HEK293 (cell line): ENCODE measurements around the gene WDR64.

Experiments
- AEBP2 ChIP-seq: fragments of 450-650 bp; formaldehyde crosslinking; IDR thresholded peaks from 2 replicates; pipeline ENCODE4 v1.5.1; 2016; ENCODE audit warnings: missing biosample characterization, missing genetic modification characterization, borderline replicate concordance
- BCL11B ChIP-seq: fragments of 450-650 bp; formaldehyde crosslinking; IDR thresholded peaks from 2 replicates; pipeline ENCODE4 v1.5.1; 2016; ENCODE audit warnings: low read depth, missing biosample characterization, missing genetic modification characterization
- PATZ1 ChIP-seq: fragments of 450-650 bp; formaldehyde crosslinking; IDR thresholded peaks from 2 replicates; pipeline ENCODE4 v1.5.1; 2016; ENCODE audit warnings: missing biosample characterization, missing genetic modification characterization
- SCRT1 ChIP-seq: fragments of 450-650 bp; formaldehyde crosslinking; IDR thresholded peaks from 2 replicates; pipeline ENCODE4 v1.5.1; 2016; ENCODE audit warnings: missing biosample characterization, missing genetic modification characterization, borderline replicate concordance
- SCRT2 ChIP-seq: fragments of 450-650 bp; formaldehyde crosslinking; IDR thresholded peaks from 2 replicates; pipeline ENCODE4 v1.5.1; 2016; ENCODE audit warnings: missing biosample characterization, missing genetic modification characterization
- SETDB1 ChIP-seq: IDR thresholded peaks from one replicate; pipeline ENCODE4 v1.6.1; 2017; ENCODE audit warnings: mild to moderate bottlenecking, low read length, moderate library complexity, mixed read lengths; ENCODE audit not compliant: insufficient read length
- SP7 ChIP-seq: fragments of 450-650 bp; formaldehyde crosslinking; IDR thresholded peaks from 2 replicates; pipeline ENCODE4 v1.5.1; 2016; ENCODE audit warnings: missing biosample characterization, missing genetic modification characterization
- YY2 ChIP-seq: fragments of 450-650 bp; formaldehyde crosslinking; IDR thresholded peaks from 2 replicates; pipeline ENCODE4 v1.5.1; 2016; ENCODE audit warnings: missing biosample characterization, missing genetic modification characterization
- ZBTB17 ChIP-seq: fragments of 450-650 bp; formaldehyde crosslinking; IDR thresholded peaks from 2 replicates; pipeline ENCODE4 v1.5.1; 2016; ENCODE audit warnings: missing biosample characterization, missing genetic modification characterization
- ZFP69B ChIP-seq: fragments of 450-650 bp; formaldehyde crosslinking; IDR thresholded peaks from 2 replicates; pipeline ENCODE4 v1.5.1; 2016; ENCODE audit warnings: missing biosample characterization, missing genetic modification characterization
- ZIC2 ChIP-seq: fragments of 450-650 bp; formaldehyde crosslinking; IDR thresholded peaks from 2 replicates; pipeline ENCODE4 v1.5.1; 2016; ENCODE audit warnings: missing biosample characterization, missing genetic modification characterization
- ZNF140 ChIP-seq: fragments of 450-650 bp; formaldehyde crosslinking; IDR thresholded peaks from 2 replicates; pipeline ENCODE4 v1.5.1; 2016; ENCODE audit warnings: missing biosample characterization, missing genetic modification characterization
- ZNF155 ChIP-seq: fragments of 450-650 bp; formaldehyde crosslinking; IDR thresholded peaks from 2 replicates; pipeline ENCODE4 v1.5.1; 2016; ENCODE audit warnings: missing biosample characterization, missing genetic modification characterization
- ZNF19 ChIP-seq: fragments of 450-650 bp; formaldehyde crosslinking; IDR thresholded peaks from 2 replicates; pipeline ENCODE4; 2016; ENCODE audit warnings: missing biosample characterization, missing genetic modification characterization, low read depth
- ZNF223 ChIP-seq: fragments of 450-650 bp; formaldehyde crosslinking; IDR thresholded peaks from 2 replicates; pipeline ENCODE4 v1.5.1; 2016; ENCODE audit warnings: missing biosample characterization, missing genetic modification characterization
- ZNF292 ChIP-seq: fragments of 450-650 bp; formaldehyde crosslinking; IDR thresholded peaks from 2 replicates; pipeline ENCODE4 v1.5.1; 2016; ENCODE audit warnings: low read depth, missing biosample characterization, missing genetic modification characterization, borderline replicate concordance
- ZNF488 ChIP-seq: fragments of 450-650 bp; formaldehyde crosslinking; IDR thresholded peaks from 2 replicates; pipeline ENCODE4 v1.5.1; 2016; ENCODE audit warnings: missing biosample characterization, missing genetic modification characterization
- ZNF501 ChIP-seq: fragments of 450-650 bp; formaldehyde crosslinking; IDR thresholded peaks from 2 replicates; pipeline ENCODE4 v1.5.1; 2016; ENCODE audit warnings: missing biosample characterization, missing genetic modification characterization
- ZNF555 ChIP-seq: fragments of 450-650 bp; formaldehyde crosslinking; conservative IDR thresholded peaks from 2 replicates; pipeline ENCODE4 v1.5.1; 2017; ENCODE audit warnings: missing biosample characterization, mild to moderate bottlenecking, missing genetic modification characterization, inconsistent platforms
- ZNF610 ChIP-seq: fragments of 450-650 bp; formaldehyde crosslinking; IDR thresholded peaks from 2 replicates; pipeline ENCODE4 v1.5.1; 2016; ENCODE audit warnings: missing biosample characterization, missing genetic modification characterization, borderline replicate concordance
- ZNF701 ChIP-seq: fragments of 450-650 bp; formaldehyde crosslinking; IDR thresholded peaks from 2 replicates; pipeline ENCODE4 v1.5.1; 2016; ENCODE audit warnings: missing biosample characterization, missing genetic modification characterization
- ZNF791 ChIP-seq: fragments of 450-650 bp; formaldehyde crosslinking; IDR thresholded peaks from 2 replicates; pipeline ENCODE4 v1.5.1; 2016; ENCODE audit warnings: missing biosample characterization, missing genetic modification characterization
- TF ChIP-seq, protein P1 (sequence below): fragments of 450-650 bp; formaldehyde crosslinking; IDR thresholded peaks from 2 replicates; pipeline ENCODE4 v1.5.1; 2017; ENCODE audit warnings: missing biosample characterization, missing genetic modification characterization
- TF ChIP-seq, protein P2 (sequence below): fragments of 450-650 bp; formaldehyde crosslinking; IDR thresholded peaks from 2 replicates; pipeline ENCODE4 v1.5.1; 2016; ENCODE audit warnings: missing biosample characterization, missing genetic modification characterization
- TF ChIP-seq, protein P3 (sequence below): fragments of 450-650 bp; IDR thresholded peaks from 2 replicates; pipeline ENCODE4 v1.5.1; 2018; ENCODE audit warnings: missing biosample characterization, mild to moderate bottlenecking, missing genetic modification characterization
- TF ChIP-seq, protein P4 (sequence below): fragments of 450-650 bp; IDR thresholded peaks from 2 replicates; pipeline ENCODE4 v1.5.1; 2018; ENCODE audit warnings: missing biosample characterization, missing genetic modification characterization
- TF ChIP-seq, protein P5 (sequence below): fragments of 450-650 bp; formaldehyde crosslinking; IDR thresholded peaks from 2 replicates; pipeline ENCODE4 v1.5.1; 2016; ENCODE audit warnings: missing biosample characterization, missing genetic modification characterization
- TF ChIP-seq, protein P6 (sequence below): fragments of 450-650 bp; formaldehyde crosslinking; IDR thresholded peaks from 2 replicates; pipeline ENCODE4 v1.5.1; 2016; ENCODE audit warnings: missing biosample characterization, missing genetic modification characterization

WDR64 gene

DNA sequence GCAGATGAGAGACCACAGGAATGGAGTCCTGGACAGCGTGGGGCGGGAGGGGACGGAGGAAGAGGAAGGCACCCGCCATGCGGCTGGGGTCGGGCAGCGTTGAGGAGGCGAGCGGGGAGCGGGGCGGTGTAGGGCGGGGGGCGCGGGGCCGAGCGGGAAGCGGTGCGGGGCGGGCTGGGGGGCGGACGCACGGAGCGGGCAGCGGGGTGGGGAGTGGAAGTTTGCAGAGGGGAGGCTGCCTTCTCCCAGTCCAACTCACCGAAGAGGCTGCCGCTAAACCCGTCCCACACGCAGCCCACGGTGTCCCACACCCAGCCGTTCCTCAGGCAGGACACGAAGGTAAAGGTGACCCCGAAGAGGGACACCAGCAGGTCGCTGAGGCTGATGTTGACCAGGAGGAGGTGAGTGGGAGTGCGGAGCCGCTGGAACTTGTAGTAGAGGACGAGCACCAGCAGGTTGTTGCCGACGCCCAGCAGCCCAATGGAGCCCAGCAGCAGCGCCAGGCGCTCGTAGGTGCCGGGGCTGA, 12.4 kb upstream of the WDR64 start (continued):
- TF ChIP-seq BCL11B (tag by site-specific recombination) (no peak), ZNF155 (tag by site-specific recombination) (no peak), YY2 (tag by site-specific recombination) (no peak), ZNF488 (no peak), ZNF19 (no peak), ZNF791 (tag by site-specific recombination) (no peak), ZNF501 (tag by site-specific recombination) (peak; percentile 44; the same call in 1 of the 2 replicates), ZNF701 (tag by site-specific recombination) (no peak), ZNF140 (tag by site-specific recombination) (no peak), SCRT1 (tag by site-specific recombination) (no peak), ZBTB17 (tag by site-specific recombination) (no peak), PATZ1 (peak; percentile 25; the same call in 1 of the 2 replicates), SP7 (tag by site-specific recombination) (no peak), SETDB1 (no peak), AEBP2 (tag by site-specific recombination) (no peak), ZNF223 (tag by site-specific recombination) (no peak), ZNF555 (tag by site-specific recombination) (no peak), ZFP69B (tag by site-specific recombination) (no peak), ZIC2 (tag by site-specific recombination) (0 out of 2 replicates have a peak, but pooled peaks have one; percentile 6), SCRT2 (tag by site-specific recombination) (no peak; the same call in 1 of the 2 replicates), ZNF292 (no peak), ZNF610 (tag by site-specific recombination) (peak; percentile 44; the same call in 1 of the 2 replicates)
- TF ChIP-seq, protein P1, sequence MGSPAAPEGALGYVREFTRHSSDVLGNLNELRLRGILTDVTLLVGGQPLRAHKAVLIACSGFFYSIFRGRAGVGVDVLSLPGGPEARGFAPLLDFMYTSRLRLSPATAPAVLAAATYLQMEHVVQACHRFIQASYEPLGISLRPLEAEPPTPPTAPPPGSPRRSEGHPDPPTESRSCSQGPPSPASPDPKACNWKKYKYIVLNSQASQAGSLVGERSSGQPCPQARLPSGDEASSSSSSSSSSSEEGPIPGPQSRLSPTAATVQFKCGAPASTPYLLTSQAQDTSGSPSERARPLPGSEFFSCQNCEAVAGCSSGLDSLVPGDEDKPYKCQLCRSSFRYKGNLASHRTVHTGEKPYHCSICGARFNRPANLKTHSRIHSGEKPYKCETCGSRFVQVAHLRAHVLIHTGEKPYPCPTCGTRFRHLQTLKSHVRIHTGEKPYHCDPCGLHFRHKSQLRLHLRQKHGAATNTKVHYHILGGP (tag by site-specific recombination), result no peak
- TF ChIP-seq, protein P2, sequence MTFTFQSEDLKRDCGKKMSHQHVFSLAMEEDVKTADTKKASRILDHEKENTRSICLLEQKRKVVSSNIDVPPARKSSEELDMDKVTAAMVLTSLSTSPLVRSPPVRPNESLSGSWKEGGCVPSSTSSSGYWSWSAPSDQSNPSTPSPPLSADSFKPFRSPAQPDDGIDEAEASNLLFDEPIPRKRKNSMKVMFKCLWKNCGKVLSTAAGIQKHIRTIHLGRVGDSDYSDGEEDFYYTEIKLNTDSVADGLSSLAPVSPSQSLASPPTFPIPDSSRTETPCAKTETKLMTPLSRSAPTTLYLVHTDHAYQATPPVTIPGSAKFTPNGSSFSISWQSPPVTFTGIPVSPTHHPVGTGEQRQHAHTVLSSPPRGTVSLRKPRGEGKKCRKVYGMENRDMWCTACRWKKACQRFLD (tag by site-specific recombination), result no peak
- TF ChIP-seq, protein P3, sequence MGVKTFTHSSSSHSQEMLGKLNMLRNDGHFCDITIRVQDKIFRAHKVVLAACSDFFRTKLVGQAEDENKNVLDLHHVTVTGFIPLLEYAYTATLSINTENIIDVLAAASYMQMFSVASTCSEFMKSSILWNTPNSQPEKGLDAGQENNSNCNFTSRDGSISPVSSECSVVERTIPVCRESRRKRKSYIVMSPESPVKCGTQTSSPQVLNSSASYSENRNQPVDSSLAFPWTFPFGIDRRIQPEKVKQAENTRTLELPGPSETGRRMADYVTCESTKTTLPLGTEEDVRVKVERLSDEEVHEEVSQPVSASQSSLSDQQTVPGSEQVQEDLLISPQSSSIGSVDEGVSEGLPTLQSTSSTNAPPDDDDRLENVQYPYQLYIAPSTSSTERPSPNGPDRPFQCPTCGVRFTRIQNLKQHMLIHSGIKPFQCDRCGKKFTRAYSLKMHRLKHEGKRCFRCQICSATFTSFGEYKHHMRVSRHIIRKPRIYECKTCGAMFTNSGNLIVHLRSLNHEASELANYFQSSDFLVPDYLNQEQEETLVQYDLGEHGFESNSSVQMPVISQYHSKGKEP (tag by site-specific recombination), result no peak
- TF ChIP-seq, protein P4, sequence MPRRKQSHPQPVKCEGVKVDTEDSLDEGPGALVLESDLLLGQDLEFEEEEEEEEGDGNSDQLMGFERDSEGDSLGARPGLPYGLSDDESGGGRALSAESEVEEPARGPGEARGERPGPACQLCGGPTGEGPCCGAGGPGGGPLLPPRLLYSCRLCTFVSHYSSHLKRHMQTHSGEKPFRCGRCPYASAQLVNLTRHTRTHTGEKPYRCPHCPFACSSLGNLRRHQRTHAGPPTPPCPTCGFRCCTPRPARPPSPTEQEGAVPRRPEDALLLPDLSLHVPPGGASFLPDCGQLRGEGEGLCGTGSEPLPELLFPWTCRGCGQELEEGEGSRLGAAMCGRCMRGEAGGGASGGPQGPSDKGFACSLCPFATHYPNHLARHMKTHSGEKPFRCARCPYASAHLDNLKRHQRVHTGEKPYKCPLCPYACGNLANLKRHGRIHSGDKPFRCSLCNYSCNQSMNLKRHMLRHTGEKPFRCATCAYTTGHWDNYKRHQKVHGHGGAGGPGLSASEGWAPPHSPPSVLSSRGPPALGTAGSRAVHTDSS, result peak; percentile 14; the same call in 1 of the 2 replicates
- TF ChIP-seq, protein P5, sequence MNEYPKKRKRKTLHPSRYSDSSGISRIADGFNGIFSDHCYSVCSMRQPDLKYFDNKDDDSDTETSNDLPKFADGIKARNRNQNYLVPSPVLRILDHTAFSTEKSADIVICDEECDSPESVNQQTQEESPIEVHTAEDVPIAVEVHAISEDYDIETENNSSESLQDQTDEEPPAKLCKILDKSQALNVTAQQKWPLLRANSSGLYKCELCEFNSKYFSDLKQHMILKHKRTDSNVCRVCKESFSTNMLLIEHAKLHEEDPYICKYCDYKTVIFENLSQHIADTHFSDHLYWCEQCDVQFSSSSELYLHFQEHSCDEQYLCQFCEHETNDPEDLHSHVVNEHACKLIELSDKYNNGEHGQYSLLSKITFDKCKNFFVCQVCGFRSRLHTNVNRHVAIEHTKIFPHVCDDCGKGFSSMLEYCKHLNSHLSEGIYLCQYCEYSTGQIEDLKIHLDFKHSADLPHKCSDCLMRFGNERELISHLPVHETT (tag by site-specific recombination), result no peak
- TF ChIP-seq, protein P6, sequence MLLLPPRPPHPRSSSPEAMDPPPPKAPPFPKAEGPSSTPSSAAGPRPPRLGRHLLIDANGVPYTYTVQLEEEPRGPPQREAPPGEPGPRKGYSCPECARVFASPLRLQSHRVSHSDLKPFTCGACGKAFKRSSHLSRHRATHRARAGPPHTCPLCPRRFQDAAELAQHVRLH (tag by site-specific recombination), result no peak
